Kidney (tissue), 14 donors: ENCODE results near the gene ISYNA1. TPM values are rescaled to one million over a fixed set of nuclear protein-coding genes. Genes with fewer than 3 reads are reported as not detected.

Experiments used
- DNase-seq, 5 donors: peaks; one replicate each; pipeline ENCODE4 v3.0.0-alpha.2; 2013 to 2020
- FAIRE-seq: peaks from 2 replicates; lab custom pipeline; 2012; peaks lifted over from hg19 to GRCh38; lab: Jason Lieb, UNC
- H3K27ac ChIP-seq, 2 donors: one replicate each; pipeline ENCODE4 v1.7.0; 2013; ENCODE audit warnings: low read depth in 2 of 2, low read length in 2 of 2, inconsistent platforms in 1 of 2
- H3K27me3 ChIP-seq: one replicate; pipeline ENCODE4 v1.7.1; 2013; ENCODE audit warnings: low read length, inconsistent platforms; ENCODE audit not compliant: control insufficient read depth, insufficient read depth
- H3K36me3 ChIP-seq, 3 donors: one replicate each; pipeline versions ENCODE4 v1.7.0 to v1.7.1; 2013; ENCODE audit warnings: low read length in 3 of 3, control low read depth in 1 of 3, inconsistent platforms in 1 of 3; ENCODE audit not compliant: insufficient read depth in 3 of 3, control insufficient read depth in 2 of 3
- H3K4me1 ChIP-seq, 3 donors: one replicate each; pipeline versions ENCODE4 v1.7.0 to v1.7.1; 2013; ENCODE audit warnings: low read length in 3 of 3, inconsistent platforms in 1 of 3, low read depth in 1 of 3; ENCODE audit not compliant: control insufficient read depth in 2 of 3, insufficient read depth in 2 of 3
- H3K4me3 ChIP-seq, 3 donors: one replicate each; pipeline versions ENCODE4 v1.7.0 to v1.8.1; 2013; ENCODE audit warnings: low read length in 3 of 3, control low read depth in 1 of 3, inconsistent platforms in 1 of 3
- H3K9ac ChIP-seq, 3 donors: one replicate each; pipeline versions ENCODE4 v1.7.0 to v1.7.1; 2013; ENCODE audit warnings: low read length in 3 of 3, control low read depth in 1 of 3, inconsistent platforms in 1 of 3
- H3K9me3 ChIP-seq, 3 donors: one replicate each; pipeline versions ENCODE4 v1.7.0 to v1.7.1; 2013; ENCODE audit warnings: low read length in 3 of 3, control low read depth in 1 of 3, inconsistent platforms in 1 of 3; ENCODE audit not compliant: control insufficient read depth in 2 of 3, insufficient read depth in 1 of 3
- intact Hi-C: fragments of 100-400 bp; cut with DNase I; formaldehyde crosslinking; loops from one replicate; pipeline ENCODE4 v1.11.1; 2022
- polyA plus RNA-seq: library from polyadenylated mRNA; stranded (reverse); fragments of 350-450 nt; fragmentation: Illumina TruSeq; extraction: RNeasy Lipid Tissue Mini Kit (QIAGEN cat#74804); gene quantifications from one replicate; pipeline ENCODE4 v1.2.3, GENCODE V29; 2014; ENCODE audit warnings: low read depth, low replicate concordance; ENCODE audit not compliant: insufficient read depth
- total RNA-seq: library from RNA; stranded (reverse); fragmentation: NEBNext Ultra II Directional; extraction: Animal tissue kit (Norgen Biotek cat#: 25700); gene quantifications from one replicate; pipeline ENCODE4 v1.2.1, GENCODE V29; 2021
- TF ChIP-seq, protein P1 (sequence below): IDR thresholded peaks from 3 replicates; pipeline ENCODE4 v1.5.1; 2012; ENCODE audit warnings: mild to moderate bottlenecking, moderate library complexity, borderline replicate concordance; ENCODE audit not compliant: insufficient read depth; ENCODE audit errors: extremely low read depth
- donor health status: control.
- donor health status: control.
- donor health status: control.
- donor health status: control.
- donor health status: control.
- donor health status: DM: yes; HTN: yes; CAD: no.
- donor health status: Normal renal cell carcinoma (clear cell type).

Gene ISYNA1
- total and polyA plus RNA-seq, 2 donors from 2014 or later, result 68.6 to 101 TPM

DNA sequence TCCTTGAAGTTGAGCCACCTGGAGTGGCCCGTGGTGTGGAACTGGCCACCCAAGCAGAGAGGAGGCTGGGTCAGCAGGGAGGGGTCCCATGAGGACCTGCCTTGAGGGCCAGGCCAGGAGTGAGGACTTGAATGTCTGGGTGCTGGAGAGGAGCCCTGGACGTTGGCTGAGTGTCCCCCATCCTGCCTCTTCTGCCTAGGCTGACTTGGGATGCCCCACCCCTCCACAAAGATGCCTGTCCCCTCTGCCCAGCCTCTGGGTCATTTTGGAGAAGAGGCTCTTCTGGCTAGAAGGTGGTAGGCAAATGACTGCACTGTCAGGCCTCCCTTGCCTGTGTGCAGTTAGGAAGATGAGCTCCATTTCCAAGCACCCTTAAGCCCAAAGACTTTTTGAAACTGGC, 17.0 kb downstream of the ISYNA1 start:
- Histone ChIP-seq H3K9me3 (no peaks in the 10 kb centered on the region), H3K4me3 (no peak overlapping the region), H3K27ac (no peak overlapping the region), H3K4me1 (peaks cover 0 to 32% (median 11%) of the 10 kb centered on the region in 3 donors), H3K9ac (no peak overlapping the region), H3K36me3 (no peaks in the 10 kb centered on the region), H3K27me3 (no peaks in the 10 kb centered on the region)
- TF ChIP-seq, protein P1, sequence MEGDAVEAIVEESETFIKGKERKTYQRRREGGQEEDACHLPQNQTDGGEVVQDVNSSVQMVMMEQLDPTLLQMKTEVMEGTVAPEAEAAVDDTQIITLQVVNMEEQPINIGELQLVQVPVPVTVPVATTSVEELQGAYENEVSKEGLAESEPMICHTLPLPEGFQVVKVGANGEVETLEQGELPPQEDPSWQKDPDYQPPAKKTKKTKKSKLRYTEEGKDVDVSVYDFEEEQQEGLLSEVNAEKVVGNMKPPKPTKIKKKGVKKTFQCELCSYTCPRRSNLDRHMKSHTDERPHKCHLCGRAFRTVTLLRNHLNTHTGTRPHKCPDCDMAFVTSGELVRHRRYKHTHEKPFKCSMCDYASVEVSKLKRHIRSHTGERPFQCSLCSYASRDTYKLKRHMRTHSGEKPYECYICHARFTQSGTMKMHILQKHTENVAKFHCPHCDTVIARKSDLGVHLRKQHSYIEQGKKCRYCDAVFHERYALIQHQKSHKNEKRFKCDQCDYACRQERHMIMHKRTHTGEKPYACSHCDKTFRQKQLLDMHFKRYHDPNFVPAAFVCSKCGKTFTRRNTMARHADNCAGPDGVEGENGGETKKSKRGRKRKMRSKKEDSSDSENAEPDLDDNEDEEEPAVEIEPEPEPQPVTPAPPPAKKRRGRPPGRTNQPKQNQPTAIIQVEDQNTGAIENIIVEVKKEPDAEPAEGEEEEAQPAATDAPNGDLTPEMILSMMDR, result no peak
- FAIRE-seq (no peak), DNase-seq (peak in 2 of 5 donors; percentile 59 to 81)
- intact Hi-C loops, result no loop called here

GRCh38 chr19:18419699-18420460, 18.1 kb downstream of the ISYNA1 start:
- H3K27me3 ChIP-seq, result no peaks in the 10 kb centered on the region
- peak overlapping the region; percentile 47 to 67 for H3K27ac ChIP-seq
- intact Hi-C loops, result no loop called here
- peaks cover 0 to 38% (median 11%) of the 10 kb centered on the region in 3 donors for H3K4me1 ChIP-seq
- H3K9me3 ChIP-seq, result no peaks in the 10 kb centered on the region
- FAIRE-seq (no peak), DNase-seq (peak in 3 of 5 donors; percentile 53 to 84 (median 78))
- no peaks in the 10 kb centered on the region for H3K36me3 ChIP-seq
- peak overlapping the region; percentile 19 to 59 (median 28) for H3K4me3 ChIP-seq
- H3K9ac ChIP-seq, result peak overlapping the region in 1 of 3 donors; percentile 17
- TF ChIP-seq, protein P1, result no peak

GRCh38 chr19:18419195-18419698, 18.7 kb downstream of the ISYNA1 start, which contains the start of gene SSBP4:
Gene SSBP4 (plus strand): TSS chr19:18419398. CDS start chr19:18419649, 251 bp downstream.
- DNase-seq, result peak; percentile 82 to 92 (median 90)
- Histone ChIP-seq H3K9ac (peak within 1 kb of the TSS in 2 of 3 donors; percentile 21 to 27), H3K4me3 (peak within 1 kb of the TSS; percentile 45 to 59 (median 52)), H3K36me3 (no peaks in the 10 kb centered on the region), H3K9me3 (no peaks in the 10 kb centered on the region), H3K27ac (peak within 1 kb of the TSS; percentile 82 to 95), H3K27me3 (no peaks in the 10 kb centered on the region), H3K4me1 (peaks cover 3 to 41% (median 11%) of the 10 kb centered on the region in 3 donors)
- TF ChIP-seq, protein P1, result peak; percentile 33
- intact Hi-C loops, result no loop called here
- no peak for FAIRE-seq
